ENCODE results near the gene ARID2.

Gene ARID2

DNA sequence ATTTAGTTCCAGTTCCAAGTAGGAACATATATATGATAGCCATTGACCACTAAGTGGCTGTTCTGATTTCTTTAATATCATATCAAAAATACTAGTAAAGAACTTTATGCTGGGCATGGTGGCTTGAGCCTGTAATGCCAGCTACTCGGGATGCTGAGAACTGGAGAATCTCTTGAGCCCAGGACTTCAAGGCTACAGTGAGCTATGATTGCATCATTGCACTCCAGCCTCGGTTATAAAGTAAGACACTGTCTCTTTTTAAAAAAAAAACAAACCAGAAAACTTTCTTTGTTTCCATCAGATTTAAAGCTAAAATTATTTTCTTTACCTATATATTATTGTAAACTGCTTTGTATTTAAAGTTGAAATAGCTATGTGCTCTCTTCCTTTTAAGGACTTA is 133.8 kb downstream of the ARID2 start:
- TF ChIP-seq FOXP2 (optimal IDR thresholded peaks at IDR 0.05; ENCODE audit: borderline replicate concordance, extremely low read depth, extremely low read length, insufficient read depth): no peak
- no peak for TF ChIP-seq REST (IDR thresholded peaks at IDR 0.05; ENCODE audit: insufficient read depth in 1 of 2, low read depth in 2 of 2, low read length in 2 of 2)
- no peak for TF ChIP-seq POLR2AphosphoS5 (IDR thresholded peaks at IDR 0.05; ENCODE audit: low read depth, low read length)
- no peak for TF ChIP-seq SIN3A (IDR thresholded peaks at IDR 0.05; ENCODE audit: borderline replicate concordance, insufficient read depth, low read length)
- TF ChIP-seq TAF1 (IDR thresholded peaks at IDR 0.05; ENCODE audit: borderline replicate concordance, insufficient read depth, low read length): no peak

DNA sequence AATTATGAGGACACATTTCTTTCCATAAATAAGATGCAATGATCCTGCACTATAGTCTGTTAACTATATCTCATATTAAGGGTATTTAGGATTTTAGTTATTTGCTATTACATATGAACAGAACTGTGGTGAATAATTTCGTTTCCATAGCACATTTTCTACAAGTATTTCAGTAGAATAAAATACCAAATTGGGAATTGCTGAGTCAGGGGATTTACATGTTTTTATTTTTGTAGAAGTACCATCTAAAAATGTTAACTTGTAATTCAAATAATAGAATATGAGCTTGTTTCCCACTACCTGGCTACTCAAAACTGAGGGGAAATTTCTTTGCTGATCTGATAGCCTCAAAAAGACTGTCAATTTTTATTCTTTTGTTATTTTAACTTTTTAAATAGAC is 136.8 kb downstream of the ARID2 start:
- no peak for TF ChIP-seq REST (IDR thresholded peaks at IDR 0.05; ENCODE audit: insufficient read depth in 1 of 2, low read depth in 2 of 2, low read length in 2 of 2)
- no peak for TF ChIP-seq POLR2AphosphoS5 (IDR thresholded peaks at IDR 0.05; ENCODE audit: low read depth, low read length)
- no peak for TF ChIP-seq FOXP2 (optimal IDR thresholded peaks at IDR 0.05; ENCODE audit: borderline replicate concordance, extremely low read depth, extremely low read length, insufficient read depth)
- TF ChIP-seq SIN3A (IDR thresholded peaks at IDR 0.05; ENCODE audit: borderline replicate concordance, insufficient read depth, low read length): no peak
- no peak for TF ChIP-seq TAF1 (IDR thresholded peaks at IDR 0.05; ENCODE audit: borderline replicate concordance, insufficient read depth, low read length)

GRCh38 chr12:45872446-45872845 is 142.9 kb downstream of the ARID2 start:
- TF ChIP-seq REST (IDR thresholded peaks at IDR 0.05; ENCODE audit: insufficient read depth in 1 of 2, low read depth in 2 of 2, low read length in 2 of 2) (no peak), SIN3A (IDR thresholded peaks at IDR 0.05; ENCODE audit: borderline replicate concordance, insufficient read depth, low read length) (no peak), TAF1 (IDR thresholded peaks at IDR 0.05; ENCODE audit: borderline replicate concordance, insufficient read depth, low read length) (no peak), POLR2AphosphoS5 (IDR thresholded peaks at IDR 0.05; ENCODE audit: low read depth, low read length) (no peak), FOXP2 (optimal IDR thresholded peaks at IDR 0.05; ENCODE audit: borderline replicate concordance, extremely low read depth, extremely low read length, insufficient read depth) (no peak)

GRCh38 chr12:45877069-45877468 is 147.6 kb downstream of the ARID2 start:
- TF ChIP-seq SIN3A (IDR thresholded peaks at IDR 0.05; ENCODE audit: borderline replicate concordance, insufficient read depth, low read length) (no peak), REST (IDR thresholded peaks at IDR 0.05; ENCODE audit: insufficient read depth in 1 of 2, low read depth in 2 of 2, low read length in 2 of 2) (no peak), FOXP2 (optimal IDR thresholded peaks at IDR 0.05; ENCODE audit: borderline replicate concordance, extremely low read depth, extremely low read length, insufficient read depth) (no peak), POLR2AphosphoS5 (IDR thresholded peaks at IDR 0.05; ENCODE audit: low read depth, low read length) (no peak), TAF1 (IDR thresholded peaks at IDR 0.05; ENCODE audit: borderline replicate concordance, insufficient read depth, low read length) (no peak)

Measured in PFSK-1 (cell line).